Activated naive CD8-positive, alpha-beta T cell treated with anti-CD3 and anti-CD28 coated beads, Interleukin-2, amount 10 ng/mL, durations not matched to agents 7 days and 5 days (primary cell): ENCODE data around the gene PERP. TPM values are rescaled to one million over a fixed set of nuclear protein-coding genes. Genes with fewer than 3 reads are reported as not detected.
"Not testable (repeated sequence)": the region's sequence is repeated elsewhere in the genome, so short reads cannot be mapped to it uniquely, and the experiment has no call there.

Experiments used
- ATAC-seq: fragments of 150-1000 bp; cut with Tn5 transposase; one replicate; pipeline ENCODE4 v1.10.0; 2021; ENCODE audit warnings: low read depth, moderate library complexity
- POLR2A ChIA-PET: fragments of 350-600 bp; sonication (Branson Sonifier 250); formaldehyde crosslinking; loops from one replicate; lab custom pipeline; 2021; ENCODE audit warnings: antibody characterized with exemption; lab: Charles Lee
- DNase-seq: peaks from one replicate; pipeline ENCODE4 v3.0.0; 2021
- H3K27ac Mint-ChIP-seq: one replicate; pipeline ENCODE4 v1.8.0; 2022; ENCODE audit warnings: mild to moderate bottlenecking, mixed read lengths
- H3K27me3 Mint-ChIP-seq: one replicate; pipeline ENCODE4 v1.8.0; 2022; ENCODE audit warnings: mild to moderate bottlenecking, moderate library complexity, mixed read lengths
- H3K36me3 Mint-ChIP-seq: one replicate; pipeline ENCODE4 v1.8.0; 2021; ENCODE audit warnings: mild to moderate bottlenecking, mixed read lengths
- H3K4me1 Mint-ChIP-seq: one replicate; pipeline ENCODE4 v1.8.0; 2021; ENCODE audit warnings: mixed read lengths
- H3K4me3 Mint-ChIP-seq: one replicate; pipeline ENCODE4 v1.8.0; 2022; ENCODE audit warnings: mild to moderate bottlenecking, moderate library complexity, mixed read lengths
- H3K9me3 Mint-ChIP-seq: one replicate; pipeline ENCODE4 v1.8.0; 2021; ENCODE audit warnings: mixed read lengths
- total RNA-seq, 2 experiments: library from RNA; stranded (reverse); gene quantifications; one replicate each; pipeline ENCODE4 v1.2.3, GENCODE V29; 2021

Gene PERP
- 1 to 10 TPM; 3.2 to 3.9 TPM for total RNA-seq

- peak; percentile 77 for DNase-seq
- Mint-ChIP-seq H3K9me3 (no peaks in the 10 kb centered on the region), H3K4me3 (peak within 1 kb of the TSS; percentile 90), H3K4me1 (peaks cover 17% of the 10 kb centered on the region), H3K27me3 (peaks cover 33% of the 10 kb centered on the region), H3K27ac (peak within 1 kb of the TSS; percentile 68), H3K36me3 (no peaks in the 10 kb centered on the region)
- POLR2A ChIA-PET: no interaction called here
- ATAC-seq: peak; percentile 94
These were observed at the start of gene PERP for GRCh38 chr6:138107078-138107751. Gene PERP, minus strand, starts transcription at chr6:138107419. Its CDS starts 79 bp downstream, at chr6:138107340.

- DNase-seq: no peak
- Mint-ChIP-seq H3K36me3 (no peaks in the 10 kb centered on the region), H3K27ac (no peak overlapping the region), H3K4me1 (no peaks in the 10 kb centered on the region), H3K27me3 (peaks cover 66% of the 10 kb centered on the region), H3K4me3 (no peak overlapping the region), H3K9me3 (peaks cover 6% of the 10 kb centered on the region)
- POLR2A ChIA-PET: no interaction called here
- ATAC-seq: no peak
These were observed 48.2 kb upstream of the PERP start for GRCh38 chr6:138155443-138155842.

GRCh38 chr6:138146544-138146943 is 39.3 kb upstream of the PERP start:
- Mint-ChIP-seq H3K27me3 (peaks cover 50% of the 10 kb centered on the region), H3K9me3 (peaks cover 2% of the 10 kb centered on the region), H3K4me3 (no peak overlapping the region), H3K36me3 (no peaks in the 10 kb centered on the region), H3K27ac (no peak overlapping the region), H3K4me1 (no peaks in the 10 kb centered on the region)
- no peak for ATAC-seq
- POLR2A ChIA-PET: no interaction called here
- DNase-seq: no peak

GRCh38 chr6:138145402-138145801 is 38.2 kb upstream of the PERP start:
- H3K36me3 Mint-ChIP-seq: no peaks in the 10 kb centered on the region
- H3K27ac Mint-ChIP-seq: no peak overlapping the region
- POLR2A ChIA-PET: no interaction called here
- H3K4me1 Mint-ChIP-seq: no peaks in the 10 kb centered on the region
- no peak overlapping the region for H3K4me3 Mint-ChIP-seq
- H3K9me3 Mint-ChIP-seq: peaks cover 2% of the 10 kb centered on the region
- DNase-seq (no peak), ATAC-seq (no peak)
- H3K27me3 Mint-ChIP-seq: peaks cover 45% of the 10 kb centered on the region

- POLR2A ChIA-PET: no interaction called here
- Mint-ChIP-seq H3K4me1 (no peaks in the 10 kb centered on the region), H3K27ac (no peak overlapping the region), H3K27me3 (peaks cover 40% of the 10 kb centered on the region), H3K9me3 (peaks cover 2% of the 10 kb centered on the region), H3K36me3 (no peaks in the 10 kb centered on the region), H3K4me3 (no peak overlapping the region)
- no peak for ATAC-seq
- no peak for DNase-seq
These were observed 35.6 kb upstream of the PERP start for GRCh38 chr6:138142806-138143205.

GRCh38 chr6:138129190-138129589 is 22.0 kb upstream of the PERP start:
- H3K27ac Mint-ChIP-seq: no peak overlapping the region
- DNase-seq (no peak), ATAC-seq (no peak)
- no peak overlapping the region for H3K4me3 Mint-ChIP-seq
- H3K27me3 Mint-ChIP-seq: peaks cover 18% of the 10 kb centered on the region
- peaks cover under 1% of the 10 kb centered on the region for H3K9me3 Mint-ChIP-seq
- POLR2A ChIA-PET: no interaction called here
- H3K4me1 Mint-ChIP-seq: no peaks in the 10 kb centered on the region
- no peaks in the 10 kb centered on the region for H3K36me3 Mint-ChIP-seq

- H3K27ac Mint-ChIP-seq: no peak overlapping the region
- peaks cover 2% of the 10 kb centered on the region for H3K9me3 Mint-ChIP-seq
- H3K4me3 Mint-ChIP-seq: no peak overlapping the region
- ATAC-seq (no peak), DNase-seq (no peak)
- peaks cover 13% of the 10 kb centered on the region for H3K27me3 Mint-ChIP-seq
- no peaks in the 10 kb centered on the region for H3K4me1 Mint-ChIP-seq
- no peaks in the 10 kb centered on the region for H3K36me3 Mint-ChIP-seq
- POLR2A ChIA-PET: no interaction called here
These were observed 20.9 kb upstream of the PERP start for GRCh38 chr6:138128096-138128495.

- H3K4me3 Mint-ChIP-seq: no peak overlapping the region
- no peak for ATAC-seq
- H3K4me1 Mint-ChIP-seq: no peaks in the 10 kb centered on the region
- DNase-seq: no peak
- H3K27me3 Mint-ChIP-seq: peaks cover 18% of the 10 kb centered on the region
- H3K27ac Mint-ChIP-seq: no peak overlapping the region
- POLR2A ChIA-PET: no interaction called here
- peaks cover 2% of the 10 kb centered on the region for H3K9me3 Mint-ChIP-seq
- no peaks in the 10 kb centered on the region for H3K36me3 Mint-ChIP-seq
These were observed 16.9 kb upstream of the PERP start for GRCh38 chr6:138124096-138124495.

GRCh38 chr6:138119976-138120375 is 12.8 kb upstream of the PERP start:
- peaks cover 6% of the 10 kb centered on the region for H3K4me1 Mint-ChIP-seq
- no peak for DNase-seq
- no peak for ATAC-seq
- peaks cover 25% of the 10 kb centered on the region for H3K27me3 Mint-ChIP-seq
- no peak overlapping the region for H3K27ac Mint-ChIP-seq
- no peaks in the 10 kb centered on the region for H3K36me3 Mint-ChIP-seq
- POLR2A ChIA-PET: no interaction called here
- H3K4me3 Mint-ChIP-seq: no peak overlapping the region
- peaks cover 2% of the 10 kb centered on the region for H3K9me3 Mint-ChIP-seq

GRCh38 chr6:138119229-138119628 is 12.0 kb upstream of the PERP start:
- DNase-seq, H3K36me3 Mint-ChIP-seq, H3K9me3 Mint-ChIP-seq, ATAC-seq, POLR2A ChIA-PET, H3K27ac Mint-ChIP-seq, H3K4me3 Mint-ChIP-seq, H3K4me1 Mint-ChIP-seq: not testable (repeated sequence)
- peaks cover 32% of the 10 kb centered on the region for H3K27me3 Mint-ChIP-seq

GRCh38 chr6:138117376-138117914 is 10.2 kb upstream of the PERP start:
- Mint-ChIP-seq H3K9me3 (no peaks in the 10 kb centered on the region), H3K4me1 (peaks cover 6% of the 10 kb centered on the region), H3K27me3 (peaks cover 29% of the 10 kb centered on the region), H3K36me3 (no peaks in the 10 kb centered on the region), H3K4me3 (no peak overlapping the region), H3K27ac (no peak overlapping the region)
- DNase-seq (no peak), ATAC-seq (no peak)
- POLR2A ChIA-PET: no interaction called here

GRCh38 chr6:138116661-138116999 is 9.4 kb upstream of the PERP start:
- no peaks in the 10 kb centered on the region for H3K9me3 Mint-ChIP-seq
- peaks cover 6% of the 10 kb centered on the region for H3K4me1 Mint-ChIP-seq
- H3K4me3 Mint-ChIP-seq: no peak overlapping the region
- DNase-seq (no peak), ATAC-seq (no peak)
- POLR2A ChIA-PET: interaction anchor here (0.7 kb wide), 1 partner anchor 21 kb away, joined by 4 read pairs; no protein-coding TSS in a partner anchor
- no peaks in the 10 kb centered on the region for H3K36me3 Mint-ChIP-seq
- no peak overlapping the region for H3K27ac Mint-ChIP-seq
- peaks cover 27% of the 10 kb centered on the region for H3K27me3 Mint-ChIP-seq

- Mint-ChIP-seq H3K27me3 (peaks cover 28% of the 10 kb centered on the region), H3K4me3 (no peak overlapping the region), H3K36me3 (no peaks in the 10 kb centered on the region), H3K4me1 (peaks cover 6% of the 10 kb centered on the region), H3K27ac (no peak overlapping the region), H3K9me3 (no peaks in the 10 kb centered on the region)
- DNase-seq (no peak), ATAC-seq (peak; percentile 93)
- POLR2A ChIA-PET: interaction anchor here (0.7 kb wide), 4 partner anchors 21 to 913 kb away, joined by 3 to 6 read pairs (median 4); no protein-coding TSS in a partner anchor
These were observed 8.8 kb upstream of the PERP start for GRCh38 chr6:138115877-138116660.

GRCh38 chr6:138115201-138115600 is 8.0 kb upstream of the PERP start:
- H3K4me1 Mint-ChIP-seq: peaks cover 6% of the 10 kb centered on the region
- H3K36me3 Mint-ChIP-seq: no peaks in the 10 kb centered on the region
- peaks cover 27% of the 10 kb centered on the region for H3K27me3 Mint-ChIP-seq
- POLR2A ChIA-PET: no interaction called here
- H3K9me3 Mint-ChIP-seq: no peaks in the 10 kb centered on the region
- no peak overlapping the region for H3K4me3 Mint-ChIP-seq
- ATAC-seq (no peak), DNase-seq (no peak)
- no peak overlapping the region for H3K27ac Mint-ChIP-seq
